SK-N-SH (cell line): ENCODE results near the gene VWA5B1. TPM values are rescaled to one million over a fixed set of nuclear protein-coding genes. Genes with fewer than 3 reads are reported as not detected.

ENCODE experiments used
- CTCF ChIA-PET: fragments of 300-600, 350-600 bp; formaldehyde crosslinking; extraction: SDS; loops from one replicate; lab custom pipeline; 2021; lab: Yijun Ruan, JAX
- POLR2A ChIA-PET: fragments of 350-600 bp; sonication (Branson Sonifier 250); formaldehyde crosslinking; extraction: SDS; loops from one replicate; lab custom pipeline; 2020; ENCODE audit warnings: antibody characterized with exemption, inconsistent platforms; lab: Yijun Ruan, JAX
- DNase-seq: peaks from one replicate; pipeline ENCODE4 v3.0.0; 2012
- H2AFZ ChIP-seq: fragments of 200-600 bp; sonication (generic); 2 replicates; pipeline ENCODE4 v1.8.1; 2016; ENCODE audit warnings: antibody characterized with exemption, mild to moderate bottlenecking, low read depth
- H3F3A ChIP-seq: fragments of 200-600 bp; sonication (generic); replicated peaks from 2 replicates; pipeline ENCODE3; 2016; ENCODE audit warnings: antibody characterized with exemption, mild to moderate bottlenecking; ENCODE audit not compliant: insufficient read depth
- H3K27ac ChIP-seq, 2 experiments: fragments of 200-500 bp in 1 of 2; fragments of 200-600 bp in 1 of 2; sonication (Bioruptor generic) in 1 of 2; sonication (generic), shearing (Covaris generic) in 1 of 2; 2 replicates each; pipeline versions ENCODE4 v1.5.1 to v1.6.1; 2014 to 2016; ENCODE audit warnings: low read depth in 2 of 2, inconsistent platforms in 1 of 2, low read length in 1 of 2, mild to moderate bottlenecking in 1 of 2, mixed read lengths in 1 of 2
- H3K27me3 ChIP-seq: fragments of 200-600 bp; sonication (generic), shearing (Covaris generic); 2 replicates; pipeline ENCODE4 v1.6.1; 2016; ENCODE audit warnings: mixed run types; ENCODE audit not compliant: insufficient read depth
- H3K36me3 ChIP-seq, 2 experiments: fragments of 200-500 bp in 1 of 2; fragments of 200-600 bp in 1 of 2; sonication (Bioruptor generic) in 1 of 2; sonication (generic) in 1 of 2; replicated peaks in 1 of 2; 2 replicates each; pipeline versions ENCODE3 to v1.5.1; 2014 to 2016; ENCODE audit warnings: low read length in 1 of 2, mild to moderate bottlenecking in 1 of 2; ENCODE audit not compliant: insufficient read depth in 2 of 2, control insufficient read depth in 1 of 2
- H3K4me1 ChIP-seq, 2 experiments: fragments of 200-500 bp in 1 of 2; fragments of 200-600 bp in 1 of 2; sonication (Bioruptor generic) in 1 of 2; sonication (generic), shearing (Covaris generic) in 1 of 2; 2 replicates each; pipeline versions ENCODE4 v1.5.1 to v1.6.1; 2014 to 2016; ENCODE audit warnings: low read depth in 1 of 2, low read length in 1 of 2, mixed run types in 1 of 2; ENCODE audit not compliant: insufficient read depth in 2 of 2, control insufficient read depth in 1 of 2
- H3K4me2 ChIP-seq: fragments of 200-600 bp; sonication (generic), shearing (Covaris generic); 2 replicates; pipeline ENCODE4 v1.6.1; 2017; ENCODE audit warnings: mixed run types
- H3K4me3 ChIP-seq, 2 experiments: fragments of 200-500 bp in 1 of 2; fragments of 200-600 bp in 1 of 2; sonication (Bioruptor generic) in 1 of 2; sonication (generic), shearing (Covaris generic) in 1 of 2; 2 replicates each; pipeline versions ENCODE4 v1.5.1 to v1.8.1; 2014 to 2016; ENCODE audit warnings: low read depth in 2 of 2, inconsistent platforms in 1 of 2, low read length in 1 of 2, mild to moderate bottlenecking in 1 of 2, mixed read lengths in 1 of 2, moderate library complexity in 1 of 2
- H3K79me2 ChIP-seq: fragments of 200-600 bp; sonication (generic); 2 replicates; pipeline ENCODE4 v1.8.1; 2017; ENCODE audit warnings: mild to moderate bottlenecking; ENCODE audit not compliant: insufficient read depth
- H3K9ac ChIP-seq: fragments of 200-600 bp; sonication (generic); 2 replicates; pipeline ENCODE4 v1.6.1; 2017; ENCODE audit warnings: mixed run types
- H3K9me2 ChIP-seq: fragments of 200-600 bp; sonication (generic); 2 replicates; pipeline ENCODE4 v1.6.1; 2017; ENCODE audit warnings: mixed run types
- H3K9me3 ChIP-seq: fragments of 200-600 bp; sonication (generic); 2 replicates; pipeline ENCODE4 v1.6.1; 2017; ENCODE audit warnings: mixed run types, mild to moderate bottlenecking, moderate library complexity
- H4K20me1 ChIP-seq: fragments of 200-600 bp; sonication (generic); 2 replicates; pipeline ENCODE4 v1.6.1; 2017; ENCODE audit warnings: mild to moderate bottlenecking, mixed run types; ENCODE audit not compliant: insufficient read depth
- FOXJ3 ChIP-seq: sonication (generic); formaldehyde crosslinking; IDR thresholded peaks from 2 replicates; pipeline ENCODE4 v1.5.1; 2020; ENCODE audit warnings: mild to moderate bottlenecking, missing genetic modification reagents
- FOXM1 ChIP-seq: IDR thresholded peaks from 2 replicates; pipeline ENCODE4 v1.4.0; 2012; ENCODE audit warnings: low read depth, mild to moderate bottlenecking
- GABPA ChIP-seq: IDR thresholded peaks from 2 replicates; pipeline ENCODE4 v1.4.0; 2012; ENCODE audit warnings: low read depth, mild to moderate bottlenecking
- GATA2 ChIP-seq: sonication (generic); formaldehyde crosslinking; IDR thresholded peaks from 2 replicates; pipeline ENCODE4 v1.5.0; 2020; ENCODE audit warnings: mild to moderate bottlenecking, missing genetic modification reagents
- NFIC ChIP-seq: IDR thresholded peaks from 2 replicates; pipeline ENCODE4 v1.4.0; 2012; ENCODE audit warnings: borderline replicate concordance
- NRF1 ChIP-seq: IDR thresholded peaks from 2 replicates; pipeline ENCODE4 v1.6.1; 2012; ENCODE audit warnings: low read depth, mild to moderate bottlenecking, low read length
- POLR2AphosphoS5 ChIP-seq: IDR thresholded peaks from 2 replicates; pipeline ENCODE4 v1.6.1; 2012; ENCODE audit warnings: low read depth, low read length
- RAD21 ChIP-seq: IDR thresholded peaks from 2 replicates; pipeline ENCODE4 v1.6.1; 2012; ENCODE audit warnings: mild to moderate bottlenecking, low read length
- RCOR1 ChIP-seq: fragments of 150-350 bp; IDR thresholded peaks from 2 replicates; pipeline ENCODE4 v1.6.1; 2017; ENCODE audit warnings: antibody characterized with exemption, low read length
- SMC3 ChIP-seq: IDR thresholded peaks from 2 replicates; pipeline ENCODE4 v1.6.1; 2012; ENCODE audit warnings: low read depth, low read length, improper control_type of control experiment
- TAF1 ChIP-seq: IDR thresholded peaks from 2 replicates; pipeline ENCODE4 v1.6.1; 2012; ENCODE audit warnings: low read depth, mild to moderate bottlenecking, low read length, moderate library complexity, borderline replicate concordance
- TCF12 ChIP-seq: IDR thresholded peaks from 2 replicates; pipeline ENCODE4 v1.4.0; 2012
- TEAD4 ChIP-seq: IDR thresholded peaks from 2 replicates; pipeline ENCODE4 v1.4.0; 2012; ENCODE audit warnings: mild to moderate bottlenecking, borderline replicate concordance; ENCODE audit not compliant: insufficient read depth
- WGBS: methylation state at CpG from one replicate; pipeline ENCODE4 v1.1.6; 2017; ENCODE audit warnings: low lambda C conversion rate; 5-methylcytosine and 5-hydroxymethylcytosine counted together
- polyA plus RNA-seq, 3 experiments: library from polyadenylated mRNA; depleted of rRNA; stranded (reverse); fragments of >200 nt; gene quantifications; 2 replicates each; pipeline ENCODE4 v1.2.3, GENCODE V29; 2012
- TF ChIP-seq, protein P1 (sequence below): IDR thresholded peaks from 2 replicates; pipeline ENCODE4; 2012
- TF ChIP-seq, protein P2 (sequence below): IDR thresholded peaks from 2 replicates; pipeline ENCODE4 v1.4.0; 2012; ENCODE audit warnings: low read depth, borderline replicate concordance
- TF ChIP-seq, protein P3 (sequence below): IDR thresholded peaks from 2 replicates; pipeline ENCODE4 v1.4.0; 2012; ENCODE audit warnings: low read depth

VWA5B1 gene
- polyA plus RNA-seq, 1 of the 3 experiments (the other 2 are of a cell fraction), result not detected

DNA sequence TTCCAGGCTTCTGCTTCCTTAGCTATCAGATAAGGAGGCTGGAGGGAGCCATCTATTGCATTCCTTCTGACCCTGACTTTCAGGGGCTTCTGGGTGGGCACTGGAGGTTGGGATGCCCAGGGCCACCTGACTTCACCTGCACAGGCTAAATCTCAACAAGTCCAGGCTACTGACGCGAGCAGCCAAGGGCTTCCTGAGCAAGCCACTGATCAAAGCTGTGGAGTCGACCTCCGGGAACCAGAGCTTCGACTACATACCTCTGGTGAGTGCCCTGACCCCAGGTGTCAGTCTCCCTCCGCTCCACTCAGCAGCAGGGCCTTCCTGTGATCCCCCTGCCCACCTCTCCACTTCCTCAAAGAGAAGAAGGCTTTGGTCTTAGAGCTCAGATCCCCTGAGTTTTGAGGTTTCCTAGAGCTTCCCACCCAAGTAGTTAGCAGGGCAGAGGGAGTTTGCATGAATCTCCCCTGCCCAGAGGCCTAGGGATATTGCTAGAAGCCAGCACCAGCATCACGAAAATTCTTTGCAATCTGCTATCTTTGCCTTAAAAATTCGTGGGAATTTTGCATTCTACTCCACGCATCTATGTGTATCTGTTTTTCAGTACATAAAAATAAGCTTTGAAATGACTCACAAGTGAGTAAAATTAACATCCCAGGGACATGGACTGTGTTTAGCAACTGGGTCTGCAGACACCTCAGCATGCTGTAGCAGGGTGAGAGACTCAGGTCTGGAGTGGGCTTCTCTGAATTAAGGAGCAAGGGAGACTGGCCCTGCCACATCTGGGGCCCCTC is 61.4 kb downstream of the VWA5B1 start:
- H3K27ac ChIP-seq, result no peak overlapping the region
- no peaks in the 10 kb centered on the region for H3K79me2 ChIP-seq
- H3F3A ChIP-seq, result no peaks in the 10 kb centered on the region
- H3K4me1 ChIP-seq, result peaks cover 0 to 3% of the 10 kb centered on the region in 2 experiments; a peak in 1 of 4 replicates
- H3K4me3 ChIP-seq, result no peak overlapping the region
- no peak for TF ChIP-seq SMC3
- TF ChIP-seq RCOR1, result no peak
- TF ChIP-seq, protein P1, sequence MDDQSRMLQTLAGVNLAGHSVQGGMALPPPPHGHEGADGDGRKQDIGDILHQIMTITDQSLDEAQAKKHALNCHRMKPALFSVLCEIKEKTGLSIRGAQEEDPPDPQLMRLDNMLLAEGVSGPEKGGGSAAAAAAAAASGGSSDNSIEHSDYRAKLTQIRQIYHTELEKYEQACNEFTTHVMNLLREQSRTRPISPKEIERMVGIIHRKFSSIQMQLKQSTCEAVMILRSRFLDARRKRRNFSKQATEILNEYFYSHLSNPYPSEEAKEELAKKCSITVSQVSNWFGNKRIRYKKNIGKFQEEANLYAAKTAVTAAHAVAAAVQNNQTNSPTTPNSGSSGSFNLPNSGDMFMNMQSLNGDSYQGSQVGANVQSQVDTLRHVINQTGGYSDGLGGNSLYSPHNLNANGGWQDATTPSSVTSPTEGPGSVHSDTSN, result no peak
- TF ChIP-seq, protein P2, sequence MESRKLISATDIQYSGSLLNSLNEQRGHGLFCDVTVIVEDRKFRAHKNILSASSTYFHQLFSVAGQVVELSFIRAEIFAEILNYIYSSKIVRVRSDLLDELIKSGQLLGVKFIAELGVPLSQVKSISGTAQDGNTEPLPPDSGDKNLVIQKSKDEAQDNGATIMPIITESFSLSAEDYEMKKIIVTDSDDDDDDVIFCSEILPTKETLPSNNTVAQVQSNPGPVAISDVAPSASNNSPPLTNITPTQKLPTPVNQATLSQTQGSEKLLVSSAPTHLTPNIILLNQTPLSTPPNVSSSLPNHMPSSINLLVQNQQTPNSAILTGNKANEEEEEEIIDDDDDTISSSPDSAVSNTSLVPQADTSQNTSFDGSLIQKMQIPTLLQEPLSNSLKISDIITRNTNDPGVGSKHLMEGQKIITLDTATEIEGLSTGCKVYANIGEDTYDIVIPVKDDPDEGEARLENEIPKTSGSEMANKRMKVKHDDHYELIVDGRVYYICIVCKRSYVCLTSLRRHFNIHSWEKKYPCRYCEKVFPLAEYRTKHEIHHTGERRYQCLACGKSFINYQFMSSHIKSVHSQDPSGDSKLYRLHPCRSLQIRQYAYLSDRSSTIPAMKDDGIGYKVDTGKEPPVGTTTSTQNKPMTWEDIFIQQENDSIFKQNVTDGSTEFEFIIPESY, result no peak
- TF ChIP-seq FOXJ3, result no peak
- TF ChIP-seq, protein P3, sequence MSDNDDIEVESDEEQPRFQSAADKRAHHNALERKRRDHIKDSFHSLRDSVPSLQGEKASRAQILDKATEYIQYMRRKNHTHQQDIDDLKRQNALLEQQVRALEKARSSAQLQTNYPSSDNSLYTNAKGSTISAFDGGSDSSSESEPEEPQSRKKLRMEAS, result no peak
- H4K20me1 ChIP-seq, result no peaks in the 10 kb centered on the region
- no peaks in the 10 kb centered on the region for H3K9me3 ChIP-seq
- H3K9ac ChIP-seq, result no peak overlapping the region
- WGBS, result 26% methylated on average over 3 of the region's 9 CpGs
- no peak for DNase-seq
- H2AFZ ChIP-seq, result no peak overlapping the region
- no peaks in the 10 kb centered on the region for H3K9me2 ChIP-seq
- H3K27me3 ChIP-seq, result no peaks in the 10 kb centered on the region; the same call in 1 of the 2 replicates
- ChIA-PET CTCF (interaction anchor here (0.6 to 2.6 kb wide), 4 partner anchors 10 to 139 kb away, joined by 3 to 20 read pairs (median 3); no protein-coding TSS in a partner anchor), POLR2A (interaction anchor here (0.6 kb wide), 1 partner anchor 132 kb away, joined by 3 read pairs; no protein-coding TSS in a partner anchor)
- H3K4me2 ChIP-seq, result no peak overlapping the region
- H3K36me3 ChIP-seq, result no peaks in the 10 kb centered on the region

DNA sequence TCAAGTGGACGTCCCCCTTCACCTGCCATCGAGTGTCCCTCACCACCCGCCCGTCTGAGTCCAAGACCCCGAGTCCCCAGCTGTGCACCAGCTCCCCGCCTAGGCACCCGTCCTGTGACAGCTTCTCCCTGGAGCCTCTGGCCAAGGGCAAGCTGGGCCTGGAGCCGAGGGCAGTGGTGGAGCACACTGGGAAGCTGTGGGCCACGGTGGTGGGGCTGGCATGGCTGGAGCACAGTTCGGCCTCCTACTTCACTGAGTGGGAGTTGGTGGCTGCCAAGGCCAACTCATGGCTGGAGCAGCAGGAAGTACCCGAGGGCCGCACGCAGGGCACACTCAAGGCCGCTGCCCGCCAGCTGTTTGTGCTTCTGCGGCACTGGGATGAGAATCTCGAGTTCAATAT is 63.2 kb downstream of the VWA5B1 start:
- Histone ChIP-seq H3K4me1 (peaks cover 0 to 11% of the 10 kb centered on the region in 2 experiments; a peak in 2 of 4 replicates), H3K27ac (no peak overlapping the region), H3F3A (no peaks in the 10 kb centered on the region), H3K79me2 (no peaks in the 10 kb centered on the region), H3K9ac (no peak overlapping the region), H3K27me3 (no peaks in the 10 kb centered on the region; the same call in 1 of the 2 replicates), H3K9me2 (no peaks in the 10 kb centered on the region), H3K4me2 (no peak overlapping the region), H3K36me3 (no peaks in the 10 kb centered on the region), H2AFZ (no peak overlapping the region), H4K20me1 (no peaks in the 10 kb centered on the region), H3K4me3 (no peak overlapping the region), H3K9me3 (no peaks in the 10 kb centered on the region)
- POLR2A ChIA-PET, result no interaction called here
- 49% methylated on average over 12 of the region's 17 CpGs for WGBS
- CTCF ChIA-PET, result interaction anchor here (2.5 to 2.6 kb wide), 2 partner anchors 8 to 140 kb away, joined by 6 to 20 read pairs; no protein-coding TSS in a partner anchor
- no peak for TF ChIP-seq FOXM1
- TF ChIP-seq, protein P1, result no peak
- TF ChIP-seq GATA2, result no peak
- TF ChIP-seq POLR2AphosphoS5, result no peak
- TF ChIP-seq NRF1, result no peak
- no peak for TF ChIP-seq NFIC
- TF ChIP-seq, protein P3, result no peak
- TF ChIP-seq RCOR1, result no peak
- TF ChIP-seq TAF1, result no peak
- no peak for TF ChIP-seq RAD21
- TF ChIP-seq TEAD4, result no peak
- TF ChIP-seq TCF12, result no peak
- TF ChIP-seq GABPA, result no peak
- DNase-seq, result no peak
